ENCODE data around the gene TOP2B. TPM values are rescaled to one million over a fixed set of nuclear protein-coding genes. Genes with fewer than 3 reads are reported as not detected.

Gene TOP2B
- total RNA-seq, 1 donor = 76.6 TPM

DNA sequence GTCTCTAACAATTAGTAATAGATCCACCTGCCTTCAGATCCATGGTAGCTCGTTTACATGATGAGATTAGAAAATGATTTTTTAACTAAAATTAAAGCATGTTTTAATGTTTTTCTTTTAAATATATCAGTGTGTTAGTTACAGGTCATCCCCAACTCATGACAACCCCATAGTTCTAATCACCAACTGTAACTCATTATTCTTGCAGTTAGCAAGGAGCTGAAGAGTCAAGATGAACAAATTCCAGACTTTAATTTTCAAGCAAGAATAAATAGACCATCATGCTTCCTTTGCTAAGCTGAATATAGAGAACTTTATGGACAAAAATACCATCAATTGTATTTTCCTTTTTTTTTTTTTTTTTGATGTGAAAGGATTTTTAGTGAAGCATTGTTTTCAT, 101.1 kb downstream of the TOP2B start:
- H3K4me3 ChIP-seq (ENCODE audit: low read depth, low read length) = no peak overlapping the region
- TF ChIP-seq, protein P1, sequence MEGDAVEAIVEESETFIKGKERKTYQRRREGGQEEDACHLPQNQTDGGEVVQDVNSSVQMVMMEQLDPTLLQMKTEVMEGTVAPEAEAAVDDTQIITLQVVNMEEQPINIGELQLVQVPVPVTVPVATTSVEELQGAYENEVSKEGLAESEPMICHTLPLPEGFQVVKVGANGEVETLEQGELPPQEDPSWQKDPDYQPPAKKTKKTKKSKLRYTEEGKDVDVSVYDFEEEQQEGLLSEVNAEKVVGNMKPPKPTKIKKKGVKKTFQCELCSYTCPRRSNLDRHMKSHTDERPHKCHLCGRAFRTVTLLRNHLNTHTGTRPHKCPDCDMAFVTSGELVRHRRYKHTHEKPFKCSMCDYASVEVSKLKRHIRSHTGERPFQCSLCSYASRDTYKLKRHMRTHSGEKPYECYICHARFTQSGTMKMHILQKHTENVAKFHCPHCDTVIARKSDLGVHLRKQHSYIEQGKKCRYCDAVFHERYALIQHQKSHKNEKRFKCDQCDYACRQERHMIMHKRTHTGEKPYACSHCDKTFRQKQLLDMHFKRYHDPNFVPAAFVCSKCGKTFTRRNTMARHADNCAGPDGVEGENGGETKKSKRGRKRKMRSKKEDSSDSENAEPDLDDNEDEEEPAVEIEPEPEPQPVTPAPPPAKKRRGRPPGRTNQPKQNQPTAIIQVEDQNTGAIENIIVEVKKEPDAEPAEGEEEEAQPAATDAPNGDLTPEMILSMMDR (IDR thresholded peaks at IDR 0.05; ENCODE audit: insufficient read depth, low read length) = no peak
- peak; percentile 35 for DNase-seq (ENCODE audit: low read depth)

DNA sequence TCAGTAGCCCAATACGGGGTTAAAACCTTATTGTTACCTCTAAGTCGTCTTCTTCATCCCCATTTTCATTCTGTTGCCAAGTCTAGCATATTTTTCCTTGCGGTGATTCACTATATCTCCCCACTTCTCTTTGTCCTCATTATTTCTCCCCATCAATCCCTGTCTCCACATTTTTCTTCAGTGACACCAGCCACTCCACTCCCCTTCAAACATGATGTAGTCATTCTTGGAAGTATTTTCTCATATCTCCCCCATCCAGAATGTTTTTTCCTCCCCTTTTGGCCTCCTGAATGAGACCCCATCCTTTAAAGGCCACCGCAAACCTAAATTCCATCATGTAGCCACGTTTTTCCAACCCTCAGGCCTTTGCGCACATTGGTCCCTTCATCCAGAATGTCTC, 105.9 kb downstream of the TOP2B start:
- TF ChIP-seq, protein P1 (IDR thresholded peaks at IDR 0.05; ENCODE audit: insufficient read depth, low read length) = no peak
- H3K4me3 ChIP-seq (ENCODE audit: low read depth, low read length) = no peak overlapping the region
- DNase-seq (ENCODE audit: low read depth) = no peak

DNA sequence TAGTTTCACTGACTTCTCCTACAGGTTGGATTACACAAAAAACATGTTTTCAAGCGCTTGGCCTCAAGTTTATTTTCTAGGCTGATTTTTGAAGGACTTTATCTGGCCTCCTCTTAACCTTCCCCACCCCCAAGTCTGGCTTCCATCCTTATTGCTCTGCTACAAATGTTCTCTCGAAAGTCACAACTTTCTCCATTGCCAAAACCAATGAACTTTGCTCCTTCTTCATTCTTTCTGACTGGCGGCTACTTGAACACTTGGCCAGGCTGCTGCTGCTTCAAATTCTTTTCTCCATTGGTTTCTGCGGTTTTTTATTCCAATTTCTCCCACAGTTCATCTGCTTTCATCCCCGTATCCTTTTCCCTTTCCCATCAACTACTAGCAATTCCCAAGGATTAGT, 106.6 kb downstream of the TOP2B start:
- H3K4me3 ChIP-seq (ENCODE audit: low read depth, low read length) = no peak overlapping the region
- TF ChIP-seq, protein P1 (IDR thresholded peaks at IDR 0.05; ENCODE audit: insufficient read depth, low read length) = no peak
- DNase-seq (ENCODE audit: low read depth) = peak; percentile 63

DNA sequence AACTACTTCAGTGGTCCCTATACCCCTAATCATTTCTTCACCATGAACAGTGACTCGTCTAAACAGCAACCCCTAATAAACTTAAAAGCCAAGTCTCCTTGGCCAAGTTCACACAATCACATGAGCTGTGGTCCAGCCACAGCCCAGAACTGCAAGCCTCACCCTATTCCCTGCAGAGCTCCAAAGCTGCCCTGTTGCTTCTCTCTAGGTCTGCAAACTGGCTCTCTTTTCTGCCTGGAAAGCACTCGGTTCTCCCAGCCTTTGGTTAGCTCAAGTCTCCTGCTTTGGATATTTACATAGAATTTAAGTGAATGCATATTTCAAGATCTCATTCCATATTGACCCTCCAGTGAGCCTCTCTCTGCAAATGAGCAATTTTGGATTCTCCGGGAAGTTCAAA, 107.0 kb downstream of the TOP2B start:
- no peak overlapping the region for H3K4me3 ChIP-seq (ENCODE audit: low read depth, low read length)
- TF ChIP-seq, protein P1 (IDR thresholded peaks at IDR 0.05; ENCODE audit: insufficient read depth, low read length) = no peak
- peak; percentile 42 for DNase-seq (ENCODE audit: low read depth)

DNA sequence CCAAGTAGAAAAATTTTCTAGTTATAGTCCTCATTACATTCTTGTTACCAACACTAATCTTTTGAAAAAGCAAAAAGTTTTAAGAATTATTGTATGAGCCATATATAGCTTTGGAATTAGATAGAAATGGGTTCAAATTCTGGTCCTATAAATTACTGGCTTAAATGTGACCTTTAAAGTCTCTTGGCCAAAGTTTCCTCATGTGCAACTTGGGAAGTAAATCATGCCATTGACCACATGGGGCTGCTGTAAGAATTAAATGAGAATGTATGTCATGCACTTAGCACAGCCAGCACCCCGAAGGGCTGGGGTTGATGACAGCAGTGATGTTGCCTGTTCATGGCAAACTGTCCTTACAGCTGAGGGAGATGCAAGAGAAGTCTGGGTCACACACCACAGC, 108.3 kb downstream of the TOP2B start:
- no peak overlapping the region for H3K4me3 ChIP-seq (ENCODE audit: low read depth, low read length)
- TF ChIP-seq, protein P1 (IDR thresholded peaks at IDR 0.05; ENCODE audit: insufficient read depth, low read length) = no peak
- peak; percentile 4 for DNase-seq (ENCODE audit: low read depth)

DNA sequence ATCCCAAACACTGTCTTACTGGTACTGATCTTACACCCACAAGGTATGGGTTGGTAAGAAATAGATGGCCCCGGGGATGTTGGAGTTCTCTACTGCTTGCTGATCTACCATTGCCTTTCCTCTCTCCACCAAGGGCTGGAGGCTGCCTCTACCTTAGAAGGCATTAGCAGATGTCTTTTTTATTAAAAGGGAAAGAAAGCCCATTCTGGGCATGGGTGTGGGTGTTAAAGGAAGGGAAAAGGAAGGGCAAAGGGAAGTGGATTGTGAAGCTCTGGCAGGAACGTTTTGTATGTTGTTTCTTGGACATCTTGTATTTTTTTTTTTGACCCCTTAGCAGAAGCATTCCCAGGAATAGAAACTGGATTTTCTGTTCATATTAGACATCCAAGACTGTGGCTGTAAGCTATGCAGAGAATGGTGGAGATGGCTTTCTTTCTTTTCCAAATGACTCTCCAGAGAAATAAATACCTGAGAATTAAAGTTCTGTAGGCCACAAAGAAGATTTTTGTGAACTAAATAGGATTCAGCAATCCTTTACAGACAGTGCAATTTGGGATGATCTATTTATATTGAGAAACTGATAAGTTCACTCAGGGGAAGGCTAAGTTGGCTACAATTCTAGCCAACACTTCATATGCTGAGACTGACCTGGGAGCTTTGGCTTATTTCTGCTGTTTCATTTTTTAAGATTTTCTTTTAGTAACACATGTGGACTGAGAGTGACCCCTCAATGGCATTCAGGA, 108.8 kb downstream of the TOP2B start:
- TF ChIP-seq, protein P1 (IDR thresholded peaks at IDR 0.05; ENCODE audit: insufficient read depth, low read length) = no peak
- peak; percentile 28 for DNase-seq (ENCODE audit: low read depth)
- no peak overlapping the region for H3K4me3 ChIP-seq (ENCODE audit: low read depth, low read length)

DNA sequence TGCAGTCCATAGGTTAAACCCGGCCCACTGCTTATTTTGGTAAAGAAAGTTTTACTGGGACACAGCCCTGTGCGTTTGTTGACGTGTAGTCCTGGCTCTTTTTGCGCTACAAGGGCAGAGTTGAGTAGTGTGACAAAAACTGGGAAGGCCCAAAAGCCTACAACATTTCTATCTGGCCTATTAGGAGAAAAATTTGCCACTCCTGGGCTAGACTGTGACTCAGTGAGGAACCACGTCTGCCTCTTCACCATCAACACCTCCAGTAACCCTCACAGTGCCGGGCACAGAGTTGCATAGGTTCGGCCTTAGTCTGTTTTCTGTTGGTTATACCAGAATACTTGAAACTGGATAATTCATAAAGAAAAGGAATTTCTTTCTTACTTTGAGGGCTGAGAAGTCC, 110.3 kb downstream of the TOP2B start:
- TF ChIP-seq, protein P1 (IDR thresholded peaks at IDR 0.05; ENCODE audit: insufficient read depth, low read length) = no peak

More for the DNA sequence above, 110.3 kb downstream of the TOP2B start:
- no peak for DNase-seq (ENCODE audit: low read depth)
- H3K4me3 ChIP-seq (ENCODE audit: low read depth, low read length) = no peak overlapping the region
